ENCODE results near the gene PRSS38.

Gene PRSS38

GRCh38 chr1:227838181-227838580, 22.7 kb downstream of the PRSS38 start:
- no peaks in the 10 kb centered on the region for H3K9me3 ChIP-seq (ENCODE audit: insufficient read depth, low read length)
- no peak overlapping the region for H3K4me2 ChIP-seq (ENCODE audit: low read length)
- H3K27ac ChIP-seq (ENCODE audit: low read length) = no peak overlapping the region
- H3K27me3 ChIP-seq (ENCODE audit: low read depth, low read length) = peaks cover 5% of the 10 kb centered on the region; the same call in 1 of the 2 replicates
- TF ChIP-seq CTCF (IDR thresholded peaks at IDR 0.05; ENCODE audit: low read depth, low read length) = no peak
- H3K4me3 ChIP-seq (ENCODE audit: low read length) = no peak overlapping the region
- no peaks in the 10 kb centered on the region for H4K20me1 ChIP-seq (ENCODE audit: insufficient read depth, low read length)
- no peaks in the 10 kb centered on the region for H3K79me2 ChIP-seq (ENCODE audit: low read length)
- H3K9ac ChIP-seq (ENCODE audit: low read length) = no peak overlapping the region
- H3K36me3 ChIP-seq (replicated peaks; ENCODE audit: low read depth, low read length) = no peaks in the 10 kb centered on the region
- H2AFZ ChIP-seq (ENCODE audit: low read depth, low read length) = no peak overlapping the region
- no peaks in the 10 kb centered on the region for H3K4me1 ChIP-seq (ENCODE audit: low read length)

GRCh38 chr1:227841096-227841495, 25.6 kb downstream of the PRSS38 start:
- Histone ChIP-seq H3K27ac (ENCODE audit: low read length) (no peak overlapping the region), H3K36me3 (replicated peaks; ENCODE audit: low read depth, low read length) (no peaks in the 10 kb centered on the region), H3K4me3 (ENCODE audit: low read length) (no peak overlapping the region), H3K9ac (ENCODE audit: low read length) (no peak overlapping the region), H3K9me3 (ENCODE audit: insufficient read depth, low read length) (no peaks in the 10 kb centered on the region), H2AFZ (ENCODE audit: low read depth, low read length) (no peak overlapping the region), H3K27me3 (ENCODE audit: low read depth, low read length) (0 out of 2 replicates have a peak, but pooled peaks cover 5% of the 10 kb centered on the region), H3K79me2 (ENCODE audit: low read length) (no peaks in the 10 kb centered on the region), H4K20me1 (ENCODE audit: insufficient read depth, low read length) (no peaks in the 10 kb centered on the region), H3K4me2 (ENCODE audit: low read length) (no peak overlapping the region), H3K4me1 (ENCODE audit: low read length) (no peaks in the 10 kb centered on the region)
- TF ChIP-seq EZH2phosphoT487 (IDR thresholded peaks at IDR 0.05; ENCODE audit: low read depth) (no peak), CTCF (IDR thresholded peaks at IDR 0.05; ENCODE audit: low read depth, low read length) (no peak)

GRCh38 chr1:227844320-227845146, 29.1 kb downstream of the PRSS38 start:
- TF ChIP-seq CTCF (IDR thresholded peaks at IDR 0.05; ENCODE audit: low read depth, low read length) (no peak), EZH2phosphoT487 (IDR thresholded peaks at IDR 0.05; ENCODE audit: low read depth) (no peak)
- Histone ChIP-seq H3K27ac (ENCODE audit: low read length) (no peak overlapping the region), H3K4me1 (ENCODE audit: low read length) (no peaks in the 10 kb centered on the region), H3K9ac (ENCODE audit: low read length) (no peak overlapping the region), H3K9me3 (ENCODE audit: insufficient read depth, low read length) (no peaks in the 10 kb centered on the region; the same call in 1 of the 2 replicates), H4K20me1 (ENCODE audit: insufficient read depth, low read length) (no peaks in the 10 kb centered on the region), H3K27me3 (ENCODE audit: low read depth, low read length) (0 out of 2 replicates have a peak, but pooled peaks cover 5% of the 10 kb centered on the region), H2AFZ (ENCODE audit: low read depth, low read length) (no peak overlapping the region), H3K36me3 (replicated peaks; ENCODE audit: low read depth, low read length) (no peaks in the 10 kb centered on the region), H3K4me3 (ENCODE audit: low read length) (no peak overlapping the region), H3K79me2 (ENCODE audit: low read length) (no peaks in the 10 kb centered on the region), H3K4me2 (ENCODE audit: low read length) (no peak overlapping the region)

- no peak overlapping the region for H2AFZ ChIP-seq (ENCODE audit: low read depth, low read length)
- no peak overlapping the region for H3K4me2 ChIP-seq (ENCODE audit: low read length)
- H3K9ac ChIP-seq (ENCODE audit: low read length) = no peak overlapping the region
- no peaks in the 10 kb centered on the region for H3K36me3 ChIP-seq (replicated peaks; ENCODE audit: low read depth, low read length)
- no peak overlapping the region for H3K4me3 ChIP-seq (ENCODE audit: low read length)
- 0 out of 2 replicates have a peak, but pooled peaks cover 5% of the 10 kb centered on the region for H3K27me3 ChIP-seq (ENCODE audit: low read depth, low read length)
- no peaks in the 10 kb centered on the region for H4K20me1 ChIP-seq (ENCODE audit: insufficient read depth, low read length)
- no peak overlapping the region for H3K27ac ChIP-seq (ENCODE audit: low read length)
- TF ChIP-seq EZH2phosphoT487 (IDR thresholded peaks at IDR 0.05; ENCODE audit: low read depth) (no peak), CTCF (IDR thresholded peaks at IDR 0.05; ENCODE audit: low read depth, low read length) (no peak)
- H3K9me3 ChIP-seq (ENCODE audit: insufficient read depth, low read length) = no peaks in the 10 kb centered on the region; the same call in 1 of the 2 replicates
- H3K79me2 ChIP-seq (ENCODE audit: low read length) = no peaks in the 10 kb centered on the region
- H3K4me1 ChIP-seq (ENCODE audit: low read length) = no peaks in the 10 kb centered on the region
Observed at GRCh38 chr1:227845147-227845458, 29.6 kb downstream of the PRSS38 start.

Measured in OCI-LY3 (cell line).